ENCODE results near the gene RIN2.

- TF ChIP-seq, protein P1, sequence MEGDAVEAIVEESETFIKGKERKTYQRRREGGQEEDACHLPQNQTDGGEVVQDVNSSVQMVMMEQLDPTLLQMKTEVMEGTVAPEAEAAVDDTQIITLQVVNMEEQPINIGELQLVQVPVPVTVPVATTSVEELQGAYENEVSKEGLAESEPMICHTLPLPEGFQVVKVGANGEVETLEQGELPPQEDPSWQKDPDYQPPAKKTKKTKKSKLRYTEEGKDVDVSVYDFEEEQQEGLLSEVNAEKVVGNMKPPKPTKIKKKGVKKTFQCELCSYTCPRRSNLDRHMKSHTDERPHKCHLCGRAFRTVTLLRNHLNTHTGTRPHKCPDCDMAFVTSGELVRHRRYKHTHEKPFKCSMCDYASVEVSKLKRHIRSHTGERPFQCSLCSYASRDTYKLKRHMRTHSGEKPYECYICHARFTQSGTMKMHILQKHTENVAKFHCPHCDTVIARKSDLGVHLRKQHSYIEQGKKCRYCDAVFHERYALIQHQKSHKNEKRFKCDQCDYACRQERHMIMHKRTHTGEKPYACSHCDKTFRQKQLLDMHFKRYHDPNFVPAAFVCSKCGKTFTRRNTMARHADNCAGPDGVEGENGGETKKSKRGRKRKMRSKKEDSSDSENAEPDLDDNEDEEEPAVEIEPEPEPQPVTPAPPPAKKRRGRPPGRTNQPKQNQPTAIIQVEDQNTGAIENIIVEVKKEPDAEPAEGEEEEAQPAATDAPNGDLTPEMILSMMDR (IDR thresholded peaks at IDR 0.05; ENCODE audit: low read length), result no peak
- TF ChIP-seq EZH2 (IDR thresholded peaks at IDR 0.05; ENCODE audit: borderline replicate concordance, low read length), result no peak
Measured at GRCh38 chr20:19799325-19799724, 41.3 kb downstream of the RIN2 start.

Data from OCI-LY1 (cell line).